ENCODE data around the gene ANG. TPM values are rescaled to one million over a fixed set of nuclear protein-coding genes. Genes with fewer than 3 reads are reported as not detected.

Gene ANG
- total RNA-seq, 4 donors from 2014 or later = 31.2 to 41.9 (median 39.5) TPM

- peak; percentile 78 to 86 (median 83) for TF ChIP-seq CTCF (IDR thresholded peaks at IDR 0.05)
- no peak for TF ChIP-seq POLR2A (IDR thresholded peaks at IDR 0.05)
- TF ChIP-seq EP300 (IDR thresholded peaks at IDR 0.05) = peak in 1 of 2 donors; percentile 14
- no peaks in the 10 kb centered on the region for H3K27me3 ChIP-seq
- no peak overlapping the region for H3K4me3 ChIP-seq
- peak overlapping the region in 2 of 4 donors; percentile 4 to 55 for H3K27ac ChIP-seq
- H3K36me3 ChIP-seq = peaks cover 0 to 26% (median 0%) of the 10 kb centered on the region in 3 donors
- 22 to 23% methylated on average over 9 of the region's 9 CpGs for WGBS, 2 donors
- H3K9me3 ChIP-seq = no peaks in the 10 kb centered on the region
- peaks cover 0 to 44% (median 19%) of the 10 kb centered on the region in 4 donors for H3K4me1 ChIP-seq
- DNase-seq (ENCODE audit: low spot score in 2 of 2) = peak in 1 of 2 donors; percentile 82
Observed at GRCh38 chr14:20690848-20691640, 2.5 kb downstream of the ANG start.

GRCh38 chr14:20692116-20692751, 3.7 kb downstream of the ANG start:
- 67 to 77% methylated on average over 7 of the region's 7 CpGs for WGBS, 2 donors
- Histone ChIP-seq H3K36me3 (peaks cover 0 to 27% (median 0%) of the 10 kb centered on the region in 3 donors), H3K27me3 (no peaks in the 10 kb centered on the region), H3K9me3 (no peaks in the 10 kb centered on the region), H3K27ac (peak overlapping the region in 2 of 4 donors; percentile 41 to 55), H3K4me3 (no peak overlapping the region), H3K4me1 (peaks cover 0 to 32% (median 9%) of the 10 kb centered on the region in 4 donors)
- no peak for TF ChIP-seq CTCF (IDR thresholded peaks at IDR 0.05)
- no peak for DNase-seq (ENCODE audit: low spot score in 2 of 2)

DNA sequence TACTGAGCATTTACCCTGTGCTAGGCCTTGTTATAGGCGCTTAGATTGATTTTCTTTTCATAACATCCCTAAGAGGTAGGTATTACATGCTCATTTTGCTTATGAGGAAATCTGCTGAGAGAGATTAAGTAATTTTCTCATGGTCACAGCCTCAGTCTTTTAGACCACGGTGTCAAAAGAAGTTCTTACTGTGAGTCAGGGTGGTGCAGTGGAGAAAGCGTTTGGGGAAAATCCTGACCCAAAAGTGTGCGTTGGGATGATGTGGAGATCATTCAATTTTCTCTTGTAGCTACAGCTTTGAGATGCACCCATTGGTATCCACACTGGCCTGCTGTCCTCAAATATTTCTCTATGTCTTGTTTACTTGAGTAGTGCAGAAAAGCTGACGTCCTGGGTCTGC, 8.2 kb downstream of the ANG start:
- peaks cover 0 to 57% (median 0%) of the 10 kb centered on the region in 3 donors for H3K36me3 ChIP-seq
- WGBS, 2 donors = 86 to 87% methylated on average over 5 of the region's 5 CpGs

DNA sequence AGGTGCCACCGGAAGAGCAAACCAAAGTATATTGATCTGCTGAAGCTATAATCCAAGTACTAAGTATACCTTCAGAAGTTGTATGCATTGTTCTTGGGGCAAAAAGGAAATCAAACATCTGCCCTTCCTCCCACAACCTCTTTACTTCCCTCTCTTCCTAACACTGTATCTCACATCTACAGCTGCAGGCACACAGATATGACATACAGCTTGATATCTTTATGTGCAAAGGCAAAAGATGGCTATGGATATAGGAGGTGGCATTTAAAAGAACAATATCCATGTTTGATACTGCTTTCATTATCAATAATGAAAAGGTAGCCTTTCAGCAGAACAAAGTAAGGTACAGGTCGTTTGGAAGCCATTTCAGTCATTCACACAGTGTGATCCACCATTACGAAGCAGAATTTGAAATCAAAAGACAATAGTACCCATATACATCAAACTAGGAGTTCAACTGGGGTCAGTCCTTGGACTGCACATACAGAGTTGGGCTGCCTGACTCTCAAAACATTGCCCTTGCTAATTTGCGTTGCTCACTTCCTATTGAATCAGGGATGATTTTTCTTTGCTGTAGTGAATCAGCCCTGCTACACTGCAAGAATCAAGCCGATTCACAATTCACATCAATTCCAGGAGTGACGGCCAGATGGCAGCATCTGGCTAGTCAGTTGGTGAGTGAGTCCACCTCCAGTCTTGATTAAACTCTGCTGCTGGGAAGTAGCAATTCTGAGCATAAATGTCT, 8.9 kb downstream of the ANG start:
- Histone ChIP-seq H3K4me1 (peaks cover 0 to 9% (median 0%) of the 10 kb centered on the region in 4 donors), H3K27me3 (no peaks in the 10 kb centered on the region), H3K4me3 (no peak overlapping the region), H3K27ac (no peak overlapping the region), H3K9me3 (no peaks in the 10 kb centered on the region), H3K36me3 (peaks cover 0 to 57% (median 0%) of the 10 kb centered on the region in 3 donors)
- WGBS, 2 donors = 31 to 36% methylated on average over 6 of the region's 6 CpGs
- no peak for TF ChIP-seq POLR2A (IDR thresholded peaks at IDR 0.05)
- peak in 1 of 2 donors; percentile 15 for TF ChIP-seq EP300 (IDR thresholded peaks at IDR 0.05)
- peak; percentile 57 to 71 (median 68) for TF ChIP-seq CTCF (IDR thresholded peaks at IDR 0.05)
- peak; percentile 34 to 68 for DNase-seq (ENCODE audit: low spot score in 2 of 2)

More for the DNA sequence above, 8.2 kb downstream of the ANG start:
- Histone ChIP-seq H3K4me1 (peaks cover 0 to 11% (median 1%) of the 10 kb centered on the region in 4 donors), H3K4me3 (no peak overlapping the region), H3K9me3 (no peaks in the 10 kb centered on the region), H3K27me3 (no peaks in the 10 kb centered on the region), H3K27ac (no peak overlapping the region)
- TF ChIP-seq POLR2A (IDR thresholded peaks at IDR 0.05) (no peak), EP300 (IDR thresholded peaks at IDR 0.05) (no peak), CTCF (IDR thresholded peaks at IDR 0.05) (no peak)
- no peak for DNase-seq (ENCODE audit: low spot score in 2 of 2)
